GM21529 (cell line): ENCODE data around the gene HERPUD1.

ENCODE experiments used
- ATAC-seq: cut with Tn5 transposase; IDR thresholded peaks from one replicate; pipeline ENCODE4 v1.9.1; 2021; ENCODE audit not compliant: unreplicated experiment

Gene HERPUD1

DNA sequence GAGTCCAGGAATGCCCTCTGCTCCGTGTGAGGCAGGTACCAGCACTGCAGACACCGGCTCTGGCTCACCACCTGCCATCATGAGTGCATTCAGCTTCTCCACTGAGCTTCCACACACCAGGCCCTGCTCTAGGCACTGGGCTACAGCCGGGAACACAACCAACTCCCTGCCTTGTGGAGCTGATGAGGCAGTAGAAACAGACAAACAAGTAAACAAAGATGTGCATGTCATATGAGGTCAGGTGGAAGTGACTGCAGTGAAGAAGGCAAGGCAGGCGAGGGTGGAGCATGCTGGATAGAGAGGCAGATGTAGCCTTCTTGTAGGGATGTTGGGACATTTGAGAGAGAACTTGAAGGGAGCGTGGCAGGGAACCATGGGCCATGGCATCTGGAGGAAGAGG is 62.4 kb downstream of the HERPUD1 start:
- ATAC-seq, result no peak
